Muscle layer of duodenum (tissue), 2 donors: Measurements from ENCODE around the gene PCDHB4.
"Not testable (repeated sequence)": the region's sequence is repeated elsewhere in the genome, so short reads cannot be mapped to it uniquely, and the experiment has no call there.

ENCODE experiments used
- H3K27ac ChIP-seq: one replicate; pipeline ENCODE4 v1.7.0; 2013; ENCODE audit warnings: mild to moderate bottlenecking, low read length
- H3K27me3 ChIP-seq: one replicate; pipeline ENCODE4 v1.7.0; 2013; ENCODE audit warnings: low read depth, mild to moderate bottlenecking, control low read depth, low read length
- H3K36me3 ChIP-seq, 2 donors: one replicate each; pipeline ENCODE4 v1.7.0; 2013; ENCODE audit warnings: low read length in 2 of 2, control low read depth in 1 of 2, mild to moderate bottlenecking in 1 of 2; ENCODE audit not compliant: insufficient read depth in 2 of 2, control insufficient read depth in 1 of 2
- H3K4me1 ChIP-seq, 2 donors: one replicate each; pipeline ENCODE4 v1.7.0; 2013; ENCODE audit warnings: low read length in 2 of 2, mild to moderate bottlenecking in 2 of 2, control low read depth in 1 of 2, moderate library complexity in 1 of 2; ENCODE audit not compliant: insufficient read depth in 2 of 2, control insufficient read depth in 1 of 2
- H3K4me3 ChIP-seq, 2 donors: one replicate each; pipeline ENCODE4 v1.7.0; 2013; ENCODE audit warnings: low read length in 2 of 2, low read depth in 1 of 2, mild to moderate bottlenecking in 1 of 2
- H3K9me3 ChIP-seq, 2 donors: one replicate each; pipeline ENCODE4 v1.7.0; 2013; ENCODE audit warnings: low read length in 2 of 2, control low read depth in 1 of 2, mild to moderate bottlenecking in 1 of 2; ENCODE audit not compliant: control insufficient read depth in 1 of 2
- donor health status: healthy.

The PCDHB4 gene

DNA sequence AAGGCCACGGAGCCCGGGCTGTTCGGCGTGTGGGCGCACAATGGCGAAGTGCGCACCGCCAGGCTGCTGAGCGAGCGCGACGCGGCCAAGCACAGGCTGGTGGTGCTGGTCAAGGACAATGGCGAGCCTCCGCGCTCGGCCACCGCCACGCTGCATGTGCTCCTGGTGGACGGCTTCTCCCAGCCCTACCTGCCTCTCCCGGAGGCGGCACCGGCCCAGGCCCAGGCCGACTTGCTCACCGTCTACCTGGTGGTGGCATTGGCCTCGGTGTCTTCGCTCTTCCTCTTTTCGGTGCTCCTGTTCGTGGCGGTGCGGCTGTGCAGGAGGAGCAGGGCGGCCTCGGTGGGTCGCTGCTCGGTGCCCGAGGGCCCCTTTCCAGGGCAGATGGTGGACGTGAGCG lies 19.1 kb upstream of the PCDHB4 start:
- H3K27ac ChIP-seq, H3K4me1 ChIP-seq, H3K27me3 ChIP-seq, H3K36me3 ChIP-seq: not testable (repeated sequence)
- Histone ChIP-seq H3K4me3 (peak overlapping the region in 1 of 2 donors; percentile 3), H3K9me3 (peaks cover 15 to 28% of the 10 kb centered on the region in 2 donors)

DNA sequence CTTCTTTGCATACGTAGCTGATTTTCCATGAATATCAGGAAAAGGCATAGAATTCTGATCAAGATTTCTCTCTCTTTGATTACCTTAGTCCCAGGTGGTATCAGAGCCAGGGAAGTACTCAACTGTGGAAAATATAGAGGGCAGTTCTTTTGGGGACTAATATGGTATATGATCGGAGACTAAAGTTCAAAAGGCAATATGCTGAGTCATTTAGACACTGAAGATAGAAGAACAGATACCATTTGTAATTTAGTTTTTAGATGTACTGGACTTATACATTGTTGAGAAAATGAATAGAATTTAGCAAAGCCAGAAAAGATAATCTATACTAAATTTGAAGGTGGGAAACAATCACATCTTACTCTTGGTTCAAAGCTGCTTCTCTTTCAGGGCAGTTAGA lies 16.3 kb upstream of the PCDHB4 start:
- no peaks in the 10 kb centered on the region for H3K27me3 ChIP-seq
- no peaks in the 10 kb centered on the region for H3K4me1 ChIP-seq
- H3K9me3 ChIP-seq = peaks cover 6 to 38% of the 10 kb centered on the region in 2 donors
- no peaks in the 10 kb centered on the region for H3K36me3 ChIP-seq
- no peak overlapping the region for H3K4me3 ChIP-seq
- H3K27ac ChIP-seq = no peak overlapping the region

DNA sequence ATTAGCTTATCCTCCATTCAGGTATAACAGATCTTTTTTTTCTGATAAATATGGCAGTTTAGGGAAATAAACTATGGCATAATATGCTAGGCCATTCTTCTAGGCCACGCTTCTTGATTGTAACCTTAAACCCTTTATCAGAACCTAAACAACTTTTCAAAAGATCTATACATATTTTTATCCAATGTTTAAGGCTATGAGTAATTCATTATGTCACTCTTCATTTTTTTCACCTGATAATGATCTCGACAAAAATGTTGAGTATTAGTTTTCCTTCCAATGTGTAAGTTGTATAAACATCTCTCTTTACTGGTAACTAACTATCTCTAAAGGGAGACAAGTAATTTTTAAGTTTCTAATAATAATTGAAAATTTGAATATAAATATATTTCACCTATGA lies 2.4 kb upstream of the PCDHB4 start:
- H3K9me3 ChIP-seq = peaks cover 15 to 45% of the 10 kb centered on the region in 2 donors

DNA sequence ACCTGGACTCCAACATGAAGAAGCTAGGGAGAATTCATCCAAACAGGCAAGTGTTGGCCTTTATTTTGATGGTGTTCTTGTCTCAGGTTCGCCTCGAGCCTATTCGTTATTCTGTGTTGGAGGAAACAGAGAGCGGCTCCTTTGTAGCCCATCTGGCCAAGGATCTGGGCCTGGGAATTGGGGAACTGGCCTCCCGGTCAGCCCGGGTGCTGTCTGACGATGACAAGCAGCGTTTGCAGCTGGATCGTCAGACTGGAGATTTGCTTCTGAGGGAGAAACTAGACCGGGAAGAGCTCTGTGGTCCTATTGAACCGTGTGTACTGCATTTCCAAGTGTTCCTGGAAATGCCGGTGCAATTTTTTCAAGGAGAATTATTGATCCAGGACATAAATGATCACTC lies 367 bp downstream of the PCDHB4 start:
- Histone ChIP-seq H3K4me3 (peak overlapping the region; percentile 12 to 47), H3K27ac (no peak overlapping the region), H3K36me3 (no peaks in the 10 kb centered on the region), H3K4me1 (no peaks in the 10 kb centered on the region), H3K9me3 (peaks cover 12 to 30% of the 10 kb centered on the region in 2 donors), H3K27me3 (no peaks in the 10 kb centered on the region)

More for the DNA sequence above, 2.4 kb upstream of the PCDHB4 start:
- Histone ChIP-seq H3K27me3 (no peaks in the 10 kb centered on the region), H3K4me1 (no peaks in the 10 kb centered on the region), H3K36me3 (no peaks in the 10 kb centered on the region), H3K27ac (no peak overlapping the region), H3K4me3 (no peak overlapping the region)

DNA sequence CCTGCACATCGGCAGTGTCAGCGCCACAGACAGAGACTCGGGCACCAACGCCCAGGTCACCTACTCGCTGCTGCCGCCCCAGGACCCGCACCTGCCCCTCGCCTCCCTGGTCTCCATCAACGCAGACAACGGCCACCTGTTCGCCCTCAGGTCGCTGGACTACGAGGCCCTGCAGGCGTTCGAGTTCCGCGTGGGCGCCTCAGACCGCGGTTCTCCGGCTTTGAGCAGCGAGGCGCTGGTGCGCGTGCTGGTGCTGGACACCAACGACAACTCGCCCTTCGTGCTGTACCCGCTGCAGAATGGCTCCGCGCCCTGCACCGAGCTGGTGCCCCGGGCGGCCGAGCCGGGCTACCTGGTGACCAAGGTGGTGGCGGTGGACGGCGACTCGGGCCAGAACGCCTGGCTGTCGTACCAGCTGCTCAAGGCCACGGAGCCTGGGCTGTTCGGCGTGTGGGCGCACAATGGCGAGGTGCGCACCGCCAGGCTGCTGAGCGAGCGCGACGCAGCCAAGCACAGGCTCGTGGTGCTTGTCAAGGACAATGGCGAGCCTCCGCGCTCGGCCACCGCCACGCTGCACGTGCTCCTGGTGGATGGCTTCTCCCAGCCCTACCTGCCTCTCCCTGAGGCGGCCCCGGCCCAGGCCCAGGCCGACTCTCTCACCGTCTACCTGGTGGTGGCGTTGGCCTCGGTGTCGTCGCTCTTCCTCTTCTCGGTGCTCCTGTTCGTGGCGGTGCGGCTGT lies 1.9 kb downstream of the PCDHB4 start:
- H3K36me3 ChIP-seq, H3K4me1 ChIP-seq, H3K27me3 ChIP-seq, H3K27ac ChIP-seq: not testable (repeated sequence)
- Histone ChIP-seq H3K4me3 (peak overlapping the region in 1 of 2 donors; percentile 32), H3K9me3 (peaks cover 12 to 29% of the 10 kb centered on the region in 2 donors)

DNA sequence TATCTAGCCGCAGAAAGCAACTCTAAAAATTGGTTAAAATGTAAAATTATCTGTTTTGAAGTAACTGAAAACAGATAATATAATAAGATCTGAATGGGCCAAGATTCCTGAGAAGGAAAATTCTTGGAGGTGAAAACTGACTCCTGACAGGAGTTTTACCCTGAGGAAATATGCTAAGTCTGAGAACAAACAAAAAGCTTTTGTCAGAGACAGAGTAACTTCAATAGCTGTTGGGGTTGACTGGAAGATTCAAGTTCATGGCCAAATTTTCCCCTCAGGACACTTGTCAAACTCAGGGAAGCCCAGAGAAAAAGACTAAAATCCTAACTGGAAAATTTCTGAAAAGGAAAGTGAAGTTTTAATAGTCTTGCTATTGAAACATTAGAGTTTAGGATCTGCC lies 5.7 kb downstream of the PCDHB4 start:
- Histone ChIP-seq H3K9me3 (peaks cover 7 to 20% of the 10 kb centered on the region in 2 donors), H3K27me3 (no peaks in the 10 kb centered on the region), H3K36me3 (no peaks in the 10 kb centered on the region), H3K4me3 (no peak overlapping the region), H3K27ac (no peak overlapping the region), H3K4me1 (no peaks in the 10 kb centered on the region)

DNA sequence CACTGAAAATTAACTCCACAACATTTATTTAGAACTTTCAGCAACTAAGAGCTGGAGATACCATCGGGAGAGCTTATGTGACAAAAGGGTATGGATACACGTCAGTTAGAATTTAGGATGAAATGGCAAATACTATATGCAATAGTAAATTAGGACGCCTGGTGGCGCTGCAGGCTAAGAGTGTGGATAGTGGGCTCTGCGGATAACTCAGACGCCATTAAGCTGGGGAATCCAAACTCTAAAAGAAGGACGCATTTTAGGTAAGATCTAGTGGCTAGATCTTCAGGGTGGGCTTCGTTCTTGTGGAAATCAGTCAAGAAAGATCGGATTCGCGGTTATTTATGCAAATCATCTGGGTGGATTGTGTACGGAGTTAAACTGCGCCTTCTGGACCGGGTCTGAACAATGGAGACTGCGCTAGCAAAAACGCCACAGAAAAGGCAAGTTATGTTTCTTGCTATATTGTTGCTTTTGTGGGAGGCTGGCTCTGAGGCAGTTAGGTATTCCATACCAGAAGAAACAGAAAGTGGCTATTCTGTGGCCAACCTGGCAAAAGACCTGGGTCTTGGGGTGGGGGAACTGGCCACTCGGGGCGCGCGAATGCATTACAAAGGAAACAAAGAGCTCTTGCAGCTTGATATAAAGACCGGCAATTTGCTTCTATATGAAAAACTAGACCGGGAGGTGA lies 13.6 kb downstream of the PCDHB4 start, which contains the start of gene PCDHB5:
PCDHB5 (plus strand) TSS at position 177 of the 688 bp plus-strand sequence; CDS start at position 406, 229 bp downstream.
- Histone ChIP-seq H3K36me3 (no peaks in the 10 kb centered on the region), H3K4me3 (peak within 1 kb of the TSS; percentile 42 to 69), H3K9me3 (peaks cover 24 to 62% of the 10 kb centered on the region in 2 donors), H3K27ac (no peak within 1 kb of the TSS), H3K27me3 (no peaks in the 10 kb centered on the region), H3K4me1 (no peaks in the 10 kb centered on the region)

DNA sequence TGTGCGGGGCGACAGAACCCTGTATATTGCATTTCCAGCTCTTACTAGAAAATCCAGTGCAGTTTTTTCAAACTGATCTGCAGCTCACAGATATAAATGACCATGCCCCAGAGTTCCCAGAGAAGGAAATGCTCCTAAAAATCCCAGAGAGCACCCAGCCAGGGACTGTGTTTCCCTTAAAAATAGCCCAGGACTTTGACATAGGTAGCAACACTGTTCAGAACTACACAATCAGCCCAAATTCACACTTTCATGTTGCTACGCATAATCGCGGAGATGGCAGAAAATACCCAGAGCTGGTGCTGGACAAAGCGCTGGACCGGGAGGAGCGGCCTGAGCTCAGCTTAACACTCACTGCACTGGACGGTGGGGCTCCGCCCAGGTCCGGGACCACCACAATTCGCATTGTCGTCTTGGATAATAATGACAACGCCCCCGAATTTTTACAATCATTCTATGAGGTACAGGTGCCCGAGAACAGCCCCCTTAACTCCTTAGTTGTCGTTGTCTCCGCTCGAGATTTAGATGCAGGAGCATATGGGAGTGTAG lies 14.2 kb downstream of the PCDHB4 start:
- H3K27ac ChIP-seq = no peak overlapping the region
- peaks cover 24 to 61% of the 10 kb centered on the region in 2 donors for H3K9me3 ChIP-seq
- H3K36me3 ChIP-seq = no peaks in the 10 kb centered on the region
- H3K27me3 ChIP-seq = no peaks in the 10 kb centered on the region
- H3K4me1 ChIP-seq = no peaks in the 10 kb centered on the region
- peak overlapping the region; percentile 42 to 69 for H3K4me3 ChIP-seq

DNA sequence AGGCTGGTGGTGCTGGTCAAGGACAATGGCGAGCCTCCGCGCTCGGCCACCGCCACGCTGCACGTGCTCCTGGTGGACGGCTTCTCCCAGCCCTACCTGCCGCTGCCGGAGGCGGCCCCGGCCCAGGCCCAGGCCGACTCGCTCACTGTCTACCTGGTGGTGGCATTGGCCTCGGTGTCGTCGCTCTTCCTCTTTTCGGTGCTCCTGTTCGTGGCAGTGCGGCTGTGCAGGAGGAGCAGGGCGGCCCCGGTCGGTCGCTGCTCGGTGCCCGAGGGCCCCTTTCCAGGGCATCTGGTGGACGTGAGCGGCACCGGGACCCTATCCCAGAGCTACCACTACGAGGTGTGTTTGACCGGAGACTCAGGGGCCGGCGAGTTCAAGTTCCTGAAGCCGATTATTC lies 15.7 kb downstream of the PCDHB4 start:
- not testable (repeated sequence) for H3K4me1 ChIP-seq, H3K36me3 ChIP-seq, H3K27ac ChIP-seq, H3K27me3 ChIP-seq
- Histone ChIP-seq H3K4me3 (peak overlapping the region in 1 of 2 donors; percentile 69), H3K9me3 (peaks cover 22 to 61% of the 10 kb centered on the region in 2 donors)

DNA sequence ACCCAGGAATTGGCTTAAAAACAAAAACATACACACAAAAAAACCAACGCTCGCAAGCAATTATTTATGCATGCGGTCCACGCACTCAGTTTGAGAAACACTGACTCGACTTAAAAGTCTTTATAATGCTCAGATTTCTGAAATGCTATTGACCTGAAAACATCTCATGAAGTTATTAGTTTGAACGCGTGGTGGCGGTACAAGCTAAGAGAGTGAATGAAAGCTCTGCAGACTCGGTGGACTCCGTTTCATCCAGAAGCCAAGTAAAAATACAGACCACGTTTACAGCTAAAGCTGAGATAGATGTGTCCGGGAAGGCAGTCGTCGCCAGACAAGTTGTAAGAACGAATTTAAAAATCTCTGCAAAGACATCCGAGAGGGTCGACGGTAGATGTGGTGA lies 28.2 kb downstream of the PCDHB4 start, which contains the start of gene PCDHB6:
PCDHB6 (plus strand) TSS at position 246 of the 400 bp plus-strand sequence. CDS start 201 bp downstream, outside the sequence.
- no peak within 1 kb of the TSS for H3K27ac ChIP-seq
- H3K4me3 ChIP-seq = peak within 1 kb of the TSS; percentile 41 to 50
- peaks cover 16 to 61% of the 10 kb centered on the region in 2 donors for H3K9me3 ChIP-seq
- H3K27me3 ChIP-seq = no peaks in the 10 kb centered on the region
- no peaks in the 10 kb centered on the region for H3K36me3 ChIP-seq
- no peaks in the 10 kb centered on the region for H3K4me1 ChIP-seq

DNA sequence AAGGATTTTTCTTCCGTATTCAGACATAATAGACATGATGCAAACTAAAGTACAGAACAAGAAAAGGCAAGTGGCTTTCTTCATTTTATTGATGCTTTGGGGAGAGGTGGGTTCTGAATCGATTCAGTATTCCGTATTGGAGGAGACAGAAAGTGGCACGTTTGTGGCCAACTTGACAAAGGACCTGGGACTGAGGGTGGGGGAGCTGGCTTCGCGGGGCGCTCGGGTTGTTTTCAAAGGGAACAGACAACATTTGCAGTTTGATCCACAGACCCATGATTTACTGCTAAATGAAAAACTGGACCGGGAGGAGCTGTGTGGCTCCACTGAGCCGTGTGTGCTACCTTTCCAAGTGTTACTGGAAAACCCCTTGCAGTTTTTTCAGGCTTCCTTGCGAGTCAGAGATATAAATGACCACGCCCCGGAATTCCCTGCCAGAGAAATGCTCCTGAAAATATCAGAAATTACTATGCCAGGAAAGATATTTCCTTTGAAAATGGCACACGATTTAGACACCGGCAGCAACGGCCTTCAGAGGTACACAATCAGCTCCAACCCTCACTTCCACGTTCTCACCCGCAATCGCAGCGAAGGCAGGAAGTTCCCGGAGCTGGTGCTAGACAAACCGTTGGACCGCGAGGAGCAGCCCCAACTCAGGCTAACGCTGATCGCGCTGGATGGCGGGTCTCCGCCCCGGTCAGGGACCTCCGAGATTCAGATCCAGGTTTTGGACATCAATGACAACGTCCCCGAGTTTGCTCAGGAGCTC lies 28.8 kb downstream of the PCDHB4 start:
- Histone ChIP-seq H3K27me3 (no peaks in the 10 kb centered on the region), H3K9me3 (peaks cover 16 to 66% of the 10 kb centered on the region in 2 donors), H3K4me1 (no peaks in the 10 kb centered on the region), H3K36me3 (no peaks in the 10 kb centered on the region), H3K4me3 (peak overlapping the region; percentile 41 to 50), H3K27ac (no peak overlapping the region)
